NCI-H446 (cell line): Measurements from ENCODE around the gene RAB25.
"Not testable (repeated sequence)": the region's sequence is repeated elsewhere in the genome, so short reads cannot be mapped to it uniquely, and the experiment has no call there.

Source experiments
- DNase-seq, 2 experiments: peaks; one replicate each; lab custom pipeline; 2025; lab: John Stamatoyannopoulos, UW

The RAB25 gene

GRCh38 chr1:156060937-156061636 is at the start of gene RAB25:
Gene RAB25 (plus strand): TSS chr1:156061160. CDS start chr1:156061401, 241 bp downstream.
- no peak for DNase-seq

- no peak for DNase-seq
These were observed 48.7 kb upstream of the RAB25 start for GRCh38 chr1:156012051-156012817.

GRCh38 chr1:156014829-156015228 is 46.1 kb upstream of the RAB25 start:
- no peak for DNase-seq

- DNase-seq: no peak
These were observed 41.0 kb upstream of the RAB25 start for GRCh38 chr1:156019946-156020292.

GRCh38 chr1:156020293-156021092 is 40.5 kb upstream of the RAB25 start, which contains the start of gene SSR2:
Gene SSR2 (minus strand): TSS chr1:156020951. CDS start chr1:156020167, 784 bp downstream.
- DNase-seq: peak; percentile 94 to 96

GRCh38 chr1:156021093-156021428 is 39.9 kb upstream of the RAB25 start:
- DNase-seq: no peak

GRCh38 chr1:156021954-156022353 is 39.0 kb upstream of the RAB25 start:
- no peak for DNase-seq

- no peak for DNase-seq
These were observed 36.2 kb upstream of the RAB25 start for GRCh38 chr1:156024801-156025200.

- no peak for DNase-seq
These were observed 35.1 kb upstream of the RAB25 start for GRCh38 chr1:156025876-156026275.

GRCh38 chr1:156026588-156026987 is 34.4 kb upstream of the RAB25 start:
- no peak for DNase-seq

GRCh38 chr1:156033011-156033410 is 27.9 kb upstream of the RAB25 start:
- DNase-seq: peak in 1 of 2 experiments; percentile 34

- not testable (repeated sequence) for DNase-seq
These were observed 26.0 kb upstream of the RAB25 start for GRCh38 chr1:156034991-156035390.

- DNase-seq: no peak
These were observed 18.1 kb upstream of the RAB25 start for GRCh38 chr1:156042828-156043227.

GRCh38 chr1:156045076-156045475 is 15.9 kb upstream of the RAB25 start:
- DNase-seq: no peak

GRCh38 chr1:156048663-156049258 is 12.2 kb upstream of the RAB25 start:
- no peak for DNase-seq

GRCh38 chr1:156050376-156050775 is 10.6 kb upstream of the RAB25 start:
- no peak for DNase-seq

GRCh38 chr1:156051011-156051725 is 9.8 kb upstream of the RAB25 start:
- no peak for DNase-seq

GRCh38 chr1:156052862-156053767 is 7.8 kb upstream of the RAB25 start:
- DNase-seq: peak; percentile 53 to 73

- DNase-seq: peak; percentile 87 to 94
These were observed 7.0 kb upstream of the RAB25 start, which contains the start of gene UBQLN4 for GRCh38 chr1:156053768-156054499. Gene UBQLN4 (minus strand): TSS chr1:156053798. CDS start chr1:156053701, 97 bp downstream.
